K562 (cell line): ENCODE data around the gene CHST1. TPM values are rescaled to one million over a fixed set of nuclear protein-coding genes. Genes with fewer than 3 reads are reported as not detected.

ENCODE experiments used
- ATAC-seq: fragments of 200-7000 bp; cut with Tn5 transposase; 3 replicates; pipeline ENCODE4 v1.9.1; 2020; ENCODE audit warnings: moderate library complexity
- BruUV-seq: library from RNA; stranded (reverse); fragments of 400-500 nt; replicated peaks from 2 replicates; lab custom pipeline; 2021; lab: Mats Ljungman, UMichigan
- CTCF ChIA-PET: fragments of 300-600 bp; formaldehyde crosslinking; extraction: SDS; loops from one replicate; lab custom pipeline; 2021; ENCODE audit warnings: low intra/inter-chr PET ratio; lab: Yijun Ruan, JAX
- POLR2A ChIA-PET: fragments of 300-600, 350-650 bp; sonication (Branson Sonifier 250); formaldehyde crosslinking; extraction: SDS; loops from one replicate; lab custom pipeline; 2021; ENCODE audit warnings: antibody characterized with exemption, inconsistent platforms; lab: Yijun Ruan, JAX
- DNase-seq, 4 experiments: peaks; one replicate each; pipeline versions ENCODE4 v3.0.0 to v3.0.0-alpha.2; 2011 to 2018; ENCODE audit warnings: low spot score in 3 of 4, mixed read lengths in 3 of 4; ENCODE audit errors: extremely low read depth in 1 of 4
- FAIRE-seq: peaks from 2 replicates; lab custom pipeline; 2011; peaks lifted over from hg19 to GRCh38; lab: Jason Lieb, UNC
- H2AFZ ChIP-seq: 2 replicates; pipeline ENCODE4 v1.6.0; 2011; ENCODE audit warnings: low read depth, low read length, control low read depth, inconsistent platforms
- H3K27ac ChIP-seq: fragments of 200-600 bp; 3 replicates; pipeline ENCODE4 v1.8.0; 2011; ENCODE audit warnings: low read depth, mild to moderate bottlenecking, control low read depth, inconsistent platforms, low read length, moderate library complexity, mixed read lengths; ENCODE audit errors: extremely low read depth
- H3K27me3 ChIP-seq, 2 experiments: fragments of 300-600 bp in 1 of 2; 2 replicates in 1 of 2; 3 replicates in 1 of 2; pipeline versions ENCODE4 v1.6.0 to v1.8.0; 2011; ENCODE audit warnings: inconsistent platforms in 2 of 2, low read length in 2 of 2, mild to moderate bottlenecking in 1 of 2, mixed read lengths in 1 of 2, moderate library complexity in 1 of 2; ENCODE audit not compliant: control insufficient read depth in 2 of 2, insufficient read depth in 2 of 2
- H3K36me3 ChIP-seq: fragments of 300-600 bp; 3 replicates; pipeline ENCODE4 v1.8.0; 2011; ENCODE audit warnings: mild to moderate bottlenecking, low read length, inconsistent platforms; ENCODE audit not compliant: control insufficient read depth, insufficient read depth
- H3K4me1 ChIP-seq, 2 experiments: fragments of 200-600 bp in 1 of 2; replicated peaks in 1 of 2; 2 replicates in 1 of 2; 3 replicates in 1 of 2; pipeline versions ENCODE4 v1.5.1 to v1.8.0; 2011; ENCODE audit warnings: inconsistent platforms in 2 of 2, low read length in 2 of 2, mild to moderate bottlenecking in 1 of 2, mixed read lengths in 1 of 2, moderate library complexity in 1 of 2; ENCODE audit not compliant: control insufficient read depth in 2 of 2, insufficient read depth in 2 of 2
- H3K4me2 ChIP-seq: 2 replicates; pipeline ENCODE4 v1.6.1; 2011; ENCODE audit warnings: low read length, control low read depth, inconsistent platforms, mixed read lengths; ENCODE audit not compliant: insufficient read depth
- H3K4me3 ChIP-seq: fragments of 200-600 bp; sonication (generic), shearing (Covaris generic); 2 replicates; pipeline ENCODE4 v1.5.1; 2016; ENCODE audit warnings: control low read depth, inconsistent platforms
- H3K79me2 ChIP-seq: fragments of 200-600 bp; 3 replicates; pipeline ENCODE4 v1.8.0; 2011; ENCODE audit warnings: low read length, inconsistent platforms; ENCODE audit not compliant: control insufficient read depth, insufficient read depth
- H3K9ac ChIP-seq, 2 experiments: 2 replicates each; pipeline versions ENCODE4 v1.6.0 to v1.6.1; 2011; ENCODE audit warnings: low read depth in 2 of 2, low read length in 2 of 2, control low read depth in 1 of 2, inconsistent platforms in 1 of 2, mild to moderate bottlenecking in 1 of 2, mixed read lengths in 1 of 2; ENCODE audit not compliant: insufficient read depth in 1 of 2
- H3K9me1 ChIP-seq: one replicate; pipeline ENCODE4 v1.6.0; 2011; ENCODE audit warnings: inconsistent platforms, mild to moderate bottlenecking, low read length, moderate library complexity; ENCODE audit not compliant: control insufficient read depth, insufficient read depth
- H3K9me3 ChIP-seq: replicated peaks from 2 replicates; pipeline ENCODE4 v1.5.1; 2011; ENCODE audit warnings: low read depth, low read length, inconsistent platforms; ENCODE audit not compliant: control insufficient read depth, insufficient read depth
- H4K20me1 ChIP-seq: replicated peaks from 2 replicates; pipeline ENCODE4 v1.6.1; 2011; ENCODE audit warnings: low read length, inconsistent platforms, mixed read lengths; ENCODE audit not compliant: control insufficient read depth, insufficient read depth
- CREB3L1 ChIP-seq: fragments of 450-650 bp; IDR thresholded peaks from 2 replicates; pipeline ENCODE4 v1.6.1; 2014; ENCODE audit warnings: low read depth, mild to moderate bottlenecking, moderate library complexity, borderline replicate concordance
- DDX20 ChIP-seq: fragments of 450-650 bp; IDR thresholded peaks from 2 replicates; pipeline ENCODE4 v1.6.1; 2016; ENCODE audit warnings: missing genetic modification characterization, low read depth, mild to moderate bottlenecking, missing compliant biosample characterization, moderate library complexity
- HMBOX1 ChIP-seq: sonication (generic); IDR thresholded peaks from 2 replicates; pipeline ENCODE4 v1.6.1; 2016
- HOMEZ ChIP-seq: fragments of 250-450 bp; sonication (Bioruptor Pico); IDR thresholded peaks from 2 replicates; pipeline ENCODE4 v1.4.0; 2020; ENCODE audit warnings: mild to moderate bottlenecking, moderate library complexity
- KHSRP ChIP-seq: fragments of 450-650 bp; IDR thresholded peaks from 2 replicates; pipeline ENCODE4 v1.6.1; 2017
- NUFIP1 ChIP-seq: fragments of 450-650 bp; IDR thresholded peaks from 2 replicates; pipeline ENCODE4 v1.6.1; 2018; ENCODE audit not compliant: partially characterized antibody
- POLR3A ChIP-seq: IDR thresholded peaks from 2 replicates; pipeline ENCODE4 v1.6.1; 2011; ENCODE audit warnings: borderline replicate concordance, mild to moderate bottlenecking, moderate library complexity; ENCODE audit not compliant: insufficient read length, insufficient read depth; ENCODE audit errors: extremely low read depth
- TOE1 ChIP-seq, 2 experiments: fragments of 450-650 bp in 1 of 2; sonication (generic) in 1 of 2; formaldehyde crosslinking in 1 of 2; IDR thresholded peaks; 2 replicates each; pipeline versions ENCODE4 v1.7.1 to v1.8.0; 2016 to 2022; ENCODE audit warnings: borderline replicate concordance in 2 of 2, mild to moderate bottlenecking in 2 of 2, antibody characterized with exemption in 1 of 2, inconsistent platforms in 1 of 2, low read depth in 1 of 2, missing genetic modification reagents in 1 of 2, moderate library complexity in 1 of 2
- YBX1 ChIP-seq: fragments of 450-650 bp; IDR thresholded peaks from 2 replicates; pipeline ENCODE4 v1.7.1; 2016; ENCODE audit warnings: mild to moderate bottlenecking
- ZFPM2 ChIP-seq: fragments of 250-450 bp; sonication (Bioruptor Pico); IDR thresholded peaks from 2 replicates; pipeline ENCODE4 v1.5.1; 2022; ENCODE audit warnings: mild to moderate bottlenecking
- ZNF263 ChIP-seq: sonication (generic); formaldehyde crosslinking; IDR thresholded peaks from 2 replicates; pipeline ENCODE4 v1.8.0; 2022; ENCODE audit warnings: mild to moderate bottlenecking, missing genetic modification reagents, borderline replicate concordance
- ZNF277 ChIP-seq: fragments of 250-450 bp; sonication (Bioruptor Pico); IDR thresholded peaks from 2 replicates; pipeline ENCODE4 v1.8.0; 2022; ENCODE audit warnings: inconsistent platforms, mild to moderate bottlenecking, moderate library complexity, borderline replicate concordance
- ZNF561 ChIP-seq: fragments of 450-650 bp; formaldehyde crosslinking; conservative IDR thresholded peaks from 2 replicates; pipeline ENCODE4 v1.4.0; 2020; ENCODE audit warnings: mild to moderate bottlenecking, moderate library complexity
- ZNF717 ChIP-seq: fragments of 250-450 bp; sonication (Bioruptor Pico); IDR thresholded peaks from 2 replicates; pipeline ENCODE4 v1.5.0; 2021
- WGBS: fragments of 100-300 bp; shearing (Covaris generic); methylation state at CpG from one replicate; pipeline ENCODE4 v1.1.6; 2016; ENCODE audit warnings: low coverage, mixed read lengths; ENCODE audit not compliant: insufficient coverage; ENCODE audit errors: missing lambda C conversion rate; 5-methylcytosine and 5-hydroxymethylcytosine counted together
- in situ Hi-C: fragments of 300-500 bp; cut with MboI; formaldehyde crosslinking; loops from 4 replicates; pipeline ENCODE4 v1.15.0; 2018; ENCODE audit warnings: inconsistent platforms, mixed read lengths
- intact Hi-C: fragments of 100-400 bp; cut with micrococcal nuclease; formaldehyde crosslinking; loops from 2 replicates; pipeline ENCODE4 v1.14.2; 2022
- polyA plus RNA-seq, 8 experiments: library from polyadenylated mRNA; depleted of rRNA in 4 of 8; stranded (reverse) in 5 of 8; unstranded in 3 of 8; fragments of >200 nt; fragmentation: Nextera tagmentation in 2 of 8; fragmentation: Illumina TruSeq in 1 of 8; extraction: Ambion mirVana in 2 of 8; extraction: Trizol in 1 of 8; gene quantifications; 2 replicates each; pipeline versions ENCODE4 v1.2.1 to v1.2.3, GENCODE V29; 2011 to 2014; ENCODE audit warnings: inconsistent platforms in 1 of 8, missing spikeins in 1 of 8
- total RNA-seq, 7 experiments: library from RNA; depleted of rRNA in 6 of 7; stranded (reverse); fragments of >200 nt in 6 of 7; fragmentation: Illumina TruSeq in 2 of 7; extraction: Trizol in 2 of 7; gene quantifications; 2 replicates each; pipeline versions ENCODE4 v1.2.1 to v1.2.3, GENCODE V29; 2011 to 2021; ENCODE audit warnings: low replicate concordance in 1 of 7

CHST1 gene
- total and polyA plus RNA-seq, 9 of the 15 experiments (the other 6 are each of a cell fraction or from before 2014, with no cell fraction given), result 0.04 to 0.32 (median 0.18) TPM; not detected in 4

GRCh38 chr11:45624095-45624494 lies 41.3 kb downstream of the CHST1 start (continued):
- TF ChIP-seq CREB3L1 (no peak), NUFIP1 (no peak), YBX1 (no peak)

GRCh38 chr11:45622861-45623260 lies 42.6 kb downstream of the CHST1 start:
- no peaks in the 10 kb centered on the region for H3K4me1 ChIP-seq
- WGBS, result 0% methylated on average over 2 of the region's 2 CpGs
- no peak for FAIRE-seq
- intact Hi-C loops (no loop called here), in situ Hi-C loops (no loop called here)
- no peaks in the 10 kb centered on the region; a peak in 1 of 5 replicates for H3K27me3 ChIP-seq
- no peaks in the 10 kb centered on the region for H3K9me1 ChIP-seq
- BruUV-seq, result no TSS peak
- CTCF ChIA-PET, result no interaction called here
- H4K20me1 ChIP-seq, result no peaks in the 10 kb centered on the region
- H3K79me2 ChIP-seq, result no peaks in the 10 kb centered on the region
- no peaks in the 10 kb centered on the region for H3K36me3 ChIP-seq
- no peak for DNase-seq
- H3K27ac ChIP-seq, result no peak overlapping the region
- no peak overlapping the region for H3K9ac ChIP-seq
- H2AFZ ChIP-seq, result no peak overlapping the region
- H3K9me3 ChIP-seq, result no peaks in the 10 kb centered on the region
- H3K4me3 ChIP-seq, result no peak overlapping the region
- POLR2A ChIA-PET, result no interaction called here
- H3K4me2 ChIP-seq, result no peak overlapping the region
- no peak for ATAC-seq
- no peak for TF ChIP-seq ZNF561 (CRISPR knock-in tag)
- no peak for TF ChIP-seq ZFPM2 (CRISPR knock-in tag)
- no peak for TF ChIP-seq POLR3A
- no peak for TF ChIP-seq KHSRP
- TF ChIP-seq ZNF263 (CRISPR knock-in tag), result no peak
- no peak for TF ChIP-seq ZNF277 (CRISPR knock-in tag)
- TF ChIP-seq DDX20, result no peak
- no peak for TF ChIP-seq ZNF717 (CRISPR knock-in tag)
- no peak for TF ChIP-seq TOE1 (IDR thresholded peaks at IDR 0.05; ENCODE audit: borderline replicate concordance)
- no peak for TF ChIP-seq TOE1 (CRISPR knock-in tag; IDR thresholded peaks at IDR 0.05; ENCODE audit: borderline replicate concordance, low read depth)
- TF ChIP-seq HMBOX1, result no peak
- TF ChIP-seq HOMEZ, result no peak
